K562 (cell line): ENCODE measurements around the gene DHTKD1. TPM values are rescaled to one million over a fixed set of nuclear protein-coding genes. Genes with fewer than 3 reads are reported as not detected.

Experiments
- BRD9 ChIP-seq: fragments of 450-650 bp; IDR thresholded peaks from 2 replicates; pipeline ENCODE4 v1.6.1; 2018; ENCODE audit warnings: low read depth; ENCODE audit not compliant: partially characterized antibody
- BRF2 ChIP-seq: IDR thresholded peaks from 3 replicates; pipeline ENCODE4 v1.6.1; 2011; ENCODE audit warnings: borderline replicate concordance, mild to moderate bottlenecking; ENCODE audit not compliant: insufficient read length, insufficient read depth
- CTBP1 ChIP-seq: fragments of 450-650 bp; IDR thresholded peaks from 2 replicates; pipeline ENCODE4 v1.6.1; 2016; ENCODE audit warnings: borderline replicate concordance
- FOXJ3 ChIP-seq: sonication (generic); formaldehyde crosslinking; IDR thresholded peaks from 2 replicates; pipeline ENCODE4 v1.4.0; 2020; ENCODE audit warnings: mild to moderate bottlenecking, missing genetic modification reagents
- KAT2B ChIP-seq: IDR thresholded peaks from one replicate; pipeline ENCODE4 v1.6.1; 2012; ENCODE audit warnings: low read depth, mild to moderate bottlenecking, control low read depth, inconsistent platforms, low read length, moderate library complexity
- KDM1A ChIP-seq, 2 experiments: fragments of 450-650 bp; IDR thresholded peaks; 2 replicates each; pipeline ENCODE4 v1.6.1; 2016; ENCODE audit warnings: mild to moderate bottlenecking in 2 of 2
- KDM5B ChIP-seq: fragments of 200-600 bp; sonication (generic); IDR thresholded peaks from 2 replicates; pipeline ENCODE4 v1.6.1; 2012; ENCODE audit warnings: low read depth, mild to moderate bottlenecking, moderate library complexity, low read length, control low read depth, inconsistent platforms; ENCODE audit not compliant: insufficient replicate concordance
- MXI1 ChIP-seq: IDR thresholded peaks from 2 replicates; pipeline ENCODE4 v1.6.1; 2011; ENCODE audit warnings: low read depth, mild to moderate bottlenecking, improper control_type of control experiment, low read length
- NBN ChIP-seq: fragments of 450-650 bp; IDR thresholded peaks from 2 replicates; pipeline ENCODE4 v1.6.1; 2016; ENCODE audit warnings: low read depth, mild to moderate bottlenecking
- NR2F6 ChIP-seq: fragments of 450-650 bp; formaldehyde crosslinking; IDR thresholded peaks from 2 replicates; pipeline ENCODE4 v1.4.0; 2020; ENCODE audit warnings: mild to moderate bottlenecking
- NR4A1 ChIP-seq, 2 experiments: fragments of 250-450 bp in 1 of 2; fragments of 450-650 bp in 1 of 2; sonication (Bioruptor Pico) in 1 of 2; IDR thresholded peaks; 2 replicates each; pipeline versions ENCODE4 v1.4.0 to v1.6.1; 2016 to 2020; ENCODE audit warnings: mild to moderate bottlenecking in 2 of 2, missing compliant biosample characterization in 1 of 2, missing genetic modification characterization in 1 of 2, moderate library complexity in 1 of 2
- RBM22 ChIP-seq: fragments of 200-400 bp; formaldehyde crosslinking; IDR thresholded peaks from 2 replicates; pipeline ENCODE4 v1.6.1; 2018; ENCODE audit warnings: low read length, low read depth; ENCODE audit not compliant: poor library complexity, severe bottlenecking
- SLC30A9 ChIP-seq: fragments of 250-450 bp; sonication (Bioruptor Pico); IDR thresholded peaks from 2 replicates; pipeline ENCODE4 v1.8.0; 2022; ENCODE audit warnings: mild to moderate bottlenecking, moderate library complexity
- SMAD4 ChIP-seq: fragments of 250-450 bp; sonication (Bioruptor Pico); conservative IDR thresholded peaks from 2 replicates; pipeline ENCODE4 v1.8.0; 2021; ENCODE audit warnings: inconsistent platforms, mild to moderate bottlenecking, moderate library complexity
- ZBTB1 ChIP-seq: sonication (generic); formaldehyde crosslinking; IDR thresholded peaks from 2 replicates; pipeline ENCODE4 v1.8.1; 2023; ENCODE audit warnings: missing genetic modification reagents, low read depth, mild to moderate bottlenecking, borderline replicate concordance
- ZNF384 ChIP-seq: IDR thresholded peaks from 2 replicates; pipeline ENCODE4 v1.6.1; 2012; ENCODE audit warnings: low read depth, low read length, improper control_type of control experiment
- polyA plus RNA-seq, 8 experiments: library from polyadenylated mRNA; depleted of rRNA in 4 of 8; stranded (reverse) in 5 of 8; unstranded in 3 of 8; fragments of >200 nt; fragmentation: Nextera tagmentation in 2 of 8; fragmentation: Illumina TruSeq in 1 of 8; extraction: Ambion mirVana in 2 of 8; extraction: Trizol in 1 of 8; gene quantifications; 2 replicates each; pipeline versions ENCODE4 v1.2.1 to v1.2.3, GENCODE V29; 2011 to 2014; ENCODE audit warnings: inconsistent platforms in 1 of 8, missing spikeins in 1 of 8
- total RNA-seq, 7 experiments: library from RNA; depleted of rRNA in 6 of 7; stranded (reverse); fragments of >200 nt in 6 of 7; fragmentation: Illumina TruSeq in 2 of 7; extraction: Trizol in 2 of 7; gene quantifications; 2 replicates each; pipeline versions ENCODE4 v1.2.1 to v1.2.3, GENCODE V29; 2011 to 2021; ENCODE audit warnings: low replicate concordance in 1 of 7
- TF ChIP-seq, protein P1 (sequence below): IDR thresholded peaks from 2 replicates; pipeline ENCODE4 v1.6.1; 2014; ENCODE audit warnings: antibody characterized with exemption
- TF ChIP-seq, protein P2 (sequence below): fragments of 250-450 bp; sonication (Bioruptor Pico); IDR thresholded peaks from 2 replicates; pipeline ENCODE4 v1.8.0; 2021; ENCODE audit warnings: moderate library complexity, mild to moderate bottlenecking, inconsistent platforms
- TF ChIP-seq, protein P3 (sequence below), 3 experiments: fragments of 200-800 bp in 1 of 3; fragments of 250-450 bp in 1 of 3; fragments of 450-650 bp in 1 of 3; sonication (Bioruptor Pico) in 1 of 3; sonication (Bioruptor generic) in 1 of 3; formaldehyde crosslinking in 1 of 3; IDR thresholded peaks; 2 replicates each; pipeline versions ENCODE4 v1.6.1 to v1.8.0; 2016 to 2022; ENCODE audit warnings: mild to moderate bottlenecking in 2 of 3, missing genetic modification characterization in 2 of 3, missing compliant biosample characterization in 1 of 3, moderate library complexity in 1 of 3

Gene DHTKD1
- total and polyA plus RNA-seq, 9 of the 15 experiments (the other 6 are each of a cell fraction or from before 2014, with no cell fraction given) = 3.1 to 19.7 (median 6.8) TPM

DNA sequence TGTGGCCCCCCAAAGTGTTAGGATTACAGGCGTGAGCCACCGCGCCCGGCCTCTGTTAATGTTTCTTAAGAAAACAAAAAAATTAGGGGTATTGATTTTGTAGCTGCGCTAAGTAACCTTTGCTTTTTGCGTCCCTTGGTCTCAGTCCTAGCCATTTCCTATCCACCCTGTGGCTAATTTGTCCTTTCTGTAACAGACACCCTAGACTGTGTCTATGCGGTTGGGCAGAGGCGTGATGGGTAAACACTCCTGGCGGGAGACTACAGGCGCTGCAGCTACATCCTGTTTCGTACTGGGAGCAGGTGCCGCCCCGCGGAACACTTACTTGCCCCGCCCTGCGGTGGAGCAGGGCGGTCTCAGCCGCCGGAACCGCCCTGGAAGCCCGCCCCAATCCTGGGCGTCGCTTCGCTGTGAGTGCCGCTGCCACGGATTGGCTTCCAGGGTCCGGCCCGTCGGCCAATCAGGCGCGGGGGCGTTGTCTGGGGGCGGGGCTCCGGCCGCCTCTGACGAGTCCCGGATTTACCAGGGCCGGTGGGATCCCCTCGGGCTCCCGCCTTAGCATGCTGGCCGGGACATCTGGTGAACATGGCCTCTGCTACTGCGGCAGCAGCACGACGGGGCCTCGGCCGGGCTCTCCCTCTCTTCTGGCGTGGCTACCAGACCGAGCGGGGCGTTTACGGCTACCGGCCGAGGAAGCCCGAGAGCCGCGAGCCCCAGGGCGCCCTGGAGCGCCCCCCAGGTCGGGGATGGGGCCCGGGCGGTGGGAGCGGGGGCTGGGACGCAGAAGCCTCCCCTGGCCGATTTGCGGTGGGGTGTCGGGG lies at the start of gene DHTKD1 (continued):
- TF ChIP-seq, protein P1, sequence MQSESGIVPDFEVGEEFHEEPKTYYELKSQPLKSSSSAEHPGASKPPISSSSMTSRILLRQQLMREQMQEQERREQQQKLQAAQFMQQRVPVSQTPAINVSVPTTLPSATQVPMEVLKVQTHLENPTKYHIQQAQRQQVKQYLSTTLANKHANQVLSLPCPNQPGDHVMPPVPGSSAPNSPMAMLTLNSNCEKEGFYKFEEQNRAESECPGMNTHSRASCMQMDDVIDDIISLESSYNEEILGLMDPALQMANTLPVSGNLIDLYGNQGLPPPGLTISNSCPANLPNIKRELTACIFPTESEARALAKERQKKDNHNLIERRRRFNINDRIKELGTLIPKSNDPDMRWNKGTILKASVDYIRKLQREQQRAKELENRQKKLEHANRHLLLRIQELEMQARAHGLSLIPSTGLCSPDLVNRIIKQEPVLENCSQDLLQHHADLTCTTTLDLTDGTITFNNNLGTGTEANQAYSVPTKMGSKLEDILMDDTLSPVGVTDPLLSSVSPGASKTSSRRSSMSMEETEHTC = no peak
- no peak for TF ChIP-seq RBM22
- no peak for TF ChIP-seq KAT2B
- TF ChIP-seq FOXJ3 = no peak
- no peak for TF ChIP-seq NR4A1 (CRISPR knock-in tag; IDR thresholded peaks at IDR 0.05)
- TF ChIP-seq NR4A1 (tag; IDR thresholded peaks at IDR 0.05) = no peak
- TF ChIP-seq MXI1 = peak; percentile 44; the same call in 1 of the 2 replicates
- TF ChIP-seq, protein P2, sequence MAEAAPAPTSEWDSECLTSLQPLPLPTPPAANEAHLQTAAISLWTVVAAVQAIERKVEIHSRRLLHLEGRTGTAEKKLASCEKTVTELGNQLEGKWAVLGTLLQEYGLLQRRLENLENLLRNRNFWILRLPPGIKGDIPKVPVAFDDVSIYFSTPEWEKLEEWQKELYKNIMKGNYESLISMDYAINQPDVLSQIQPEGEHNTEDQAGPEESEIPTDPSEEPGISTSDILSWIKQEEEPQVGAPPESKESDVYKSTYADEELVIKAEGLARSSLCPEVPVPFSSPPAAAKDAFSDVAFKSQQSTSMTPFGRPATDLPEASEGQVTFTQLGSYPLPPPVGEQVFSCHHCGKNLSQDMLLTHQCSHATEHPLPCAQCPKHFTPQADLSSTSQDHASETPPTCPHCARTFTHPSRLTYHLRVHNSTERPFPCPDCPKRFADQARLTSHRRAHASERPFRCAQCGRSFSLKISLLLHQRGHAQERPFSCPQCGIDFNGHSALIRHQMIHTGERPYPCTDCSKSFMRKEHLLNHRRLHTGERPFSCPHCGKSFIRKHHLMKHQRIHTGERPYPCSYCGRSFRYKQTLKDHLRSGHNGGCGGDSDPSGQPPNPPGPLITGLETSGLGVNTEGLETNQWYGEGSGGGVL = no peak
- peak; percentile 93 for TF ChIP-seq SMAD4 (CRISPR knock-in tag)
- TF ChIP-seq, protein P3, sequence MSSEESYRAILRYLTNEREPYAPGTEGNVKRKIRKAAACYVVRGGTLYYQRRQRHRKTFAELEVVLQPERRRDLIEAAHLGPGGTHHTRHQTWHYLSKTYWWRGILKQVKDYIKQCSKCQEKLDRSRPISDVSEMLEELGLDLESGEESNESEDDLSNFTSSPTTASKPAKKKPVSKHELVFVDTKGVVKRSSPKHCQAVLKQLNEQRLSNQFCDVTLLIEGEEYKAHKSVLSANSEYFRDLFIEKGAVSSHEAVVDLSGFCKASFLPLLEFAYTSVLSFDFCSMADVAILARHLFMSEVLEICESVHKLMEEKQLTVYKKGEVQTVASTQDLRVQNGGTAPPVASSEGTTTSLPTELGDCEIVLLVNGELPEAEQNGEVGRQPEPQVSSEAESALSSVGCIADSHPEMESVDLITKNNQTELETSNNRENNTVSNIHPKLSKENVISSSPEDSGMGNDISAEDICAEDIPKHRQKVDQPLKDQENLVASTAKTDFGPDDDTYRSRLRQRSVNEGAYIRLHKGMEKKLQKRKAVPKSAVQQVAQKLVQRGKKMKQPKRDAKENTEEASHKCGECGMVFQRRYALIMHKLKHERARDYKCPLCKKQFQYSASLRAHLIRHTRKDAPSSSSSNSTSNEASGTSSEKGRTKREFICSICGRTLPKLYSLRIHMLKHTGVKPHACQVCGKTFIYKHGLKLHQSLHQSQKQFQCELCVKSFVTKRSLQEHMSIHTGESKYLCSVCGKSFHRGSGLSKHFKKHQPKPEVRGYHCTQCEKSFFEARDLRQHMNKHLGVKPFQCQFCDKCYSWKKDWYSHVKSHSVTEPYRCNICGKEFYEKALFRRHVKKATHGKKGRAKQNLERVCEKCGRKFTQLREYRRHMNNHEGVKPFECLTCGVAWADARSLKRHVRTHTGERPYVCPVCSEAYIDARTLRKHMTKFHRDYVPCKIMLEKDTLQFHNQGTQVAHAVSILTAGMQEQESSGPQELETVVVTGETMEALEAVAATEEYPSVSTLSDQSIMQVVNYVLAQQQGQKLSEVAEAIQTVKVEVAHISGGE (CRISPR knock-in tag; IDR thresholded peaks at IDR 0.05) = peak in 1 of 3 experiments; percentile 62; a peak in 1 of 6 replicates
- peak; percentile 92 for TF ChIP-seq CTBP1
- TF ChIP-seq SLC30A9 (CRISPR knock-in tag) = no peak
- TF ChIP-seq ZBTB1 (CRISPR knock-in tag) = peak; percentile 92
- no peak for TF ChIP-seq KDM1A (IDR thresholded peaks at IDR 0.05)
- TF ChIP-seq ZNF384 = peak; percentile 17; the same call in 1 of the 2 replicates
- no peak for TF ChIP-seq BRD9
- TF ChIP-seq NR2F6 = no peak
- peak; percentile 65 for TF ChIP-seq KDM5B
- no peak for TF ChIP-seq NBN
- TF ChIP-seq BRF2 = no peak
